ENCODE measurements around the gene BOLA3.
A peak's percentile ranks its signal among the peaks of the same experiment; 100 is the strongest.
"Not testable (repeated sequence)": the region's sequence is repeated elsewhere in the genome, so short reads cannot be mapped to it uniquely, and the experiment has no call there.

The BOLA3 gene

GRCh38 chr2:74188696-74189095 lies 41.0 kb upstream of the BOLA3 start:
- no peak overlapping the region for H3K4me2 ChIP-seq
- H3K4me1 ChIP-seq (ENCODE audit: low read depth, poor library complexity, severe bottlenecking): peaks cover 43% of the 10 kb centered on the region
- no peak overlapping the region for H3K9ac ChIP-seq
- H3K27me3 ChIP-seq (ENCODE audit: insufficient read depth, low read depth): no peaks in the 10 kb centered on the region
- no peak for TF ChIP-seq CTCF (conservative IDR thresholded peaks at IDR 0.05; ENCODE audit: low read depth, low read length)
- H3K79me2 ChIP-seq (ENCODE audit: insufficient read depth, low read depth): no peaks in the 10 kb centered on the region
- no peak overlapping the region for H2AFZ ChIP-seq (ENCODE audit: low read depth)
- no peak overlapping the region for H3K27ac ChIP-seq
- H4K20me1 ChIP-seq (ENCODE audit: insufficient read depth): no peaks in the 10 kb centered on the region
- no peaks in the 10 kb centered on the region for H3K36me3 ChIP-seq (ENCODE audit: insufficient read depth)
- H3K4me3 ChIP-seq (IDR thresholded peaks at IDR 0.05; ENCODE audit: insufficient read depth, low read depth, low read length): no peak overlapping the region

GRCh38 chr2:74188018-74188601 lies 40.4 kb upstream of the BOLA3 start:
- H3K27ac ChIP-seq: no peak overlapping the region
- H3K36me3 ChIP-seq (ENCODE audit: insufficient read depth): no peaks in the 10 kb centered on the region
- H2AFZ ChIP-seq (ENCODE audit: low read depth): no peak overlapping the region
- H3K79me2 ChIP-seq (ENCODE audit: insufficient read depth, low read depth): no peaks in the 10 kb centered on the region
- H3K27me3 ChIP-seq (ENCODE audit: insufficient read depth, low read depth): no peaks in the 10 kb centered on the region
- H3K4me3 ChIP-seq (IDR thresholded peaks at IDR 0.05; ENCODE audit: insufficient read depth, low read depth, low read length): no peak overlapping the region
- no peak for TF ChIP-seq CTCF (conservative IDR thresholded peaks at IDR 0.05; ENCODE audit: low read depth, low read length)
- no peak overlapping the region for H3K4me2 ChIP-seq
- H3K4me1 ChIP-seq (ENCODE audit: low read depth, poor library complexity, severe bottlenecking): peaks cover 48% of the 10 kb centered on the region
- H4K20me1 ChIP-seq (ENCODE audit: insufficient read depth): no peaks in the 10 kb centered on the region
- H3K9ac ChIP-seq: no peak overlapping the region

- H3K27me3 ChIP-seq (ENCODE audit: insufficient read depth, low read depth); H3K27ac ChIP-seq; H3K4me2 ChIP-seq; H3K9ac ChIP-seq; H3K79me2 ChIP-seq (ENCODE audit: insufficient read depth, low read depth); H2AFZ ChIP-seq (ENCODE audit: low read depth); H3K36me3 ChIP-seq (ENCODE audit: insufficient read depth); H4K20me1 ChIP-seq (ENCODE audit: insufficient read depth); H3K4me3 ChIP-seq (IDR thresholded peaks at IDR 0.05; ENCODE audit: insufficient read depth, low read depth, low read length): not testable (repeated sequence)
- peaks cover 48% of the 10 kb centered on the region for H3K4me1 ChIP-seq (ENCODE audit: low read depth, poor library complexity, severe bottlenecking)
Observed at GRCh38 chr2:74186706-74187105, 39.0 kb upstream of the BOLA3 start.

- Histone ChIP-seq H2AFZ (ENCODE audit: low read depth) (no peak overlapping the region), H3K9ac (no peak overlapping the region), H3K4me3 (IDR thresholded peaks at IDR 0.05; ENCODE audit: insufficient read depth, low read depth, low read length) (no peak overlapping the region), H3K27ac (no peak overlapping the region), H3K4me1 (ENCODE audit: low read depth, poor library complexity, severe bottlenecking) (peaks cover 48% of the 10 kb centered on the region), H4K20me1 (ENCODE audit: insufficient read depth) (no peaks in the 10 kb centered on the region), H3K4me2 (no peak overlapping the region), H3K79me2 (ENCODE audit: insufficient read depth, low read depth) (no peaks in the 10 kb centered on the region), H3K36me3 (ENCODE audit: insufficient read depth) (no peaks in the 10 kb centered on the region), H3K27me3 (ENCODE audit: insufficient read depth, low read depth) (no peaks in the 10 kb centered on the region)
- no peak for TF ChIP-seq CTCF (conservative IDR thresholded peaks at IDR 0.05; ENCODE audit: low read depth, low read length)
Observed at GRCh38 chr2:74186038-74186437, 38.3 kb upstream of the BOLA3 start.

GRCh38 chr2:74183878-74184277 lies 36.2 kb upstream of the BOLA3 start:
- Histone ChIP-seq H3K4me2 (peak overlapping the region; percentile 0; the same call in 1 of the 2 replicates), H4K20me1 (ENCODE audit: insufficient read depth) (no peaks in the 10 kb centered on the region), H3K79me2 (ENCODE audit: insufficient read depth, low read depth) (no peaks in the 10 kb centered on the region; the same call in 1 of the 2 replicates), H3K4me3 (IDR thresholded peaks at IDR 0.05; ENCODE audit: insufficient read depth, low read depth, low read length) (no peak overlapping the region), H3K9ac (no peak overlapping the region), H2AFZ (ENCODE audit: low read depth) (0 out of 2 replicates have a peak overlapping the region, but pooled peaks have one; percentile 16), H3K27me3 (ENCODE audit: insufficient read depth, low read depth) (no peaks in the 10 kb centered on the region), H3K27ac (no peak overlapping the region), H3K36me3 (ENCODE audit: insufficient read depth) (no peaks in the 10 kb centered on the region), H3K4me1 (ENCODE audit: low read depth, poor library complexity, severe bottlenecking) (peaks cover 56% of the 10 kb centered on the region)
- no peak for TF ChIP-seq CTCF (conservative IDR thresholded peaks at IDR 0.05; ENCODE audit: low read depth, low read length)

All from KMS-11 (cell line).